Smooth muscle cell (in vitro differentiated cells): Measurements from ENCODE around the gene HOMER1. TPM values are rescaled to one million over a fixed set of nuclear protein-coding genes. Genes with fewer than 3 reads are reported as not detected.

Experiments
- DNase-seq: peaks from one replicate; lab custom pipeline; 2025; ENCODE audit not compliant: unreplicated experiment; lab: John Stamatoyannopoulos, UW
- H2AFZ ChIP-seq: fragments of 200-600 bp; sonication (generic); 2 replicates; pipeline ENCODE4 v1.6.0; 2016; ENCODE audit warnings: antibody characterized with exemption, low read depth, mild to moderate bottlenecking
- H3F3A ChIP-seq: fragments of 200-600 bp; sonication (generic); 2 replicates; pipeline ENCODE4 v1.6.0; 2017; ENCODE audit warnings: antibody characterized with exemption, low read depth
- H3K27ac ChIP-seq: fragments of 200-600 bp; sonication (generic); 2 replicates; pipeline ENCODE4 v1.5.1; 2016; ENCODE audit warnings: low read depth, mild to moderate bottlenecking
- H3K27me3 ChIP-seq: fragments of 200-600 bp; sonication (generic); 2 replicates; pipeline ENCODE4 v1.6.1; 2016; ENCODE audit warnings: low read depth, mild to moderate bottlenecking
- H3K36me3 ChIP-seq: fragments of 200-600 bp; sonication (generic); 2 replicates; pipeline ENCODE4 v1.5.1; 2016; ENCODE audit warnings: low read depth
- H3K4me1 ChIP-seq: fragments of 200-600 bp; sonication (generic); 2 replicates; pipeline ENCODE4 v1.5.1; 2016; ENCODE audit warnings: low read depth
- H3K4me2 ChIP-seq: fragments of 200-600 bp; sonication (generic); 2 replicates; pipeline ENCODE4 v1.6.0; 2016; ENCODE audit warnings: mild to moderate bottlenecking
- H3K4me3 ChIP-seq: fragments of 200-600 bp; sonication (generic); 2 replicates; pipeline ENCODE4 v1.5.1; 2016; ENCODE audit warnings: mild to moderate bottlenecking
- H3K79me2 ChIP-seq: fragments of 200-600 bp; sonication (generic); 2 replicates; pipeline ENCODE4 v1.6.0; 2016; ENCODE audit warnings: low read depth, mild to moderate bottlenecking
- H3K9ac ChIP-seq: fragments of 200-600 bp; sonication (generic); 2 replicates; pipeline ENCODE4 v1.6.0; 2016; ENCODE audit warnings: low read depth
- H3K9me3 ChIP-seq: fragments of 200-600 bp; sonication (generic); replicated peaks from 2 replicates; pipeline ENCODE4 v1.5.1; 2016; ENCODE audit warnings: low read depth
- H4K20me1 ChIP-seq: fragments of 200-600 bp; sonication (generic); 2 replicates; pipeline ENCODE4 v1.6.0; 2016; ENCODE audit warnings: low read depth
- WGBS: methylation state at CpG from one replicate; pipeline ENCODE4 v1.1.7; 2016; ENCODE audit warnings: low lambda C conversion rate; 5-methylcytosine and 5-hydroxymethylcytosine counted together
- polyA plus RNA-seq: library from polyadenylated mRNA; unstranded; fragments of >200 nt; fragmentation: Nextera tagmentation; extraction: Ambion mirVana; gene quantifications from 2 replicates; pipeline ENCODE4 v1.2.1, GENCODE V29; 2016
- total RNA-seq: library from RNA; depleted of rRNA; stranded (reverse); fragments of >200 nt; gene quantifications from 2 replicates; pipeline ENCODE4 v1.2.3, GENCODE V29; 2014
- TF ChIP-seq, protein P1 (sequence below): fragments of 200-600 bp; sonication (generic); IDR thresholded peaks from 2 replicates; pipeline ENCODE4 v1.5.1; 2017; ENCODE audit warnings: borderline replicate concordance, mild to moderate bottlenecking, antibody characterized with exemption; ENCODE audit not compliant: insufficient read depth, poor library complexity, severe bottlenecking

HOMER1 gene
- total and polyA plus RNA-seq, 2 experiments from 2014 or later: 4.4 to 14.9 TPM

GRCh38 chr5:79407591-79407990 lies 106.3 kb downstream of the HOMER1 start:
- H3K79me2 ChIP-seq: no peaks in the 10 kb centered on the region
- H3K36me3 ChIP-seq: peaks cover 21% of the 10 kb centered on the region
- no peak overlapping the region for H3K4me2 ChIP-seq
- 96% methylated on average over 1 of the region's 1 CpG for WGBS
- no peak overlapping the region for H2AFZ ChIP-seq
- peaks cover 22% of the 10 kb centered on the region for H3K9me3 ChIP-seq
- H3K4me1 ChIP-seq: no peaks in the 10 kb centered on the region
- no peaks in the 10 kb centered on the region for H3K27me3 ChIP-seq
- DNase-seq: no peak
- H3K4me3 ChIP-seq: no peak overlapping the region
- no peak overlapping the region for H3K27ac ChIP-seq
- H3F3A ChIP-seq: no peaks in the 10 kb centered on the region
- H3K9ac ChIP-seq: no peak overlapping the region
- TF ChIP-seq, protein P1, sequence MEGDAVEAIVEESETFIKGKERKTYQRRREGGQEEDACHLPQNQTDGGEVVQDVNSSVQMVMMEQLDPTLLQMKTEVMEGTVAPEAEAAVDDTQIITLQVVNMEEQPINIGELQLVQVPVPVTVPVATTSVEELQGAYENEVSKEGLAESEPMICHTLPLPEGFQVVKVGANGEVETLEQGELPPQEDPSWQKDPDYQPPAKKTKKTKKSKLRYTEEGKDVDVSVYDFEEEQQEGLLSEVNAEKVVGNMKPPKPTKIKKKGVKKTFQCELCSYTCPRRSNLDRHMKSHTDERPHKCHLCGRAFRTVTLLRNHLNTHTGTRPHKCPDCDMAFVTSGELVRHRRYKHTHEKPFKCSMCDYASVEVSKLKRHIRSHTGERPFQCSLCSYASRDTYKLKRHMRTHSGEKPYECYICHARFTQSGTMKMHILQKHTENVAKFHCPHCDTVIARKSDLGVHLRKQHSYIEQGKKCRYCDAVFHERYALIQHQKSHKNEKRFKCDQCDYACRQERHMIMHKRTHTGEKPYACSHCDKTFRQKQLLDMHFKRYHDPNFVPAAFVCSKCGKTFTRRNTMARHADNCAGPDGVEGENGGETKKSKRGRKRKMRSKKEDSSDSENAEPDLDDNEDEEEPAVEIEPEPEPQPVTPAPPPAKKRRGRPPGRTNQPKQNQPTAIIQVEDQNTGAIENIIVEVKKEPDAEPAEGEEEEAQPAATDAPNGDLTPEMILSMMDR: no peak
- H4K20me1 ChIP-seq: no peaks in the 10 kb centered on the region

DNA sequence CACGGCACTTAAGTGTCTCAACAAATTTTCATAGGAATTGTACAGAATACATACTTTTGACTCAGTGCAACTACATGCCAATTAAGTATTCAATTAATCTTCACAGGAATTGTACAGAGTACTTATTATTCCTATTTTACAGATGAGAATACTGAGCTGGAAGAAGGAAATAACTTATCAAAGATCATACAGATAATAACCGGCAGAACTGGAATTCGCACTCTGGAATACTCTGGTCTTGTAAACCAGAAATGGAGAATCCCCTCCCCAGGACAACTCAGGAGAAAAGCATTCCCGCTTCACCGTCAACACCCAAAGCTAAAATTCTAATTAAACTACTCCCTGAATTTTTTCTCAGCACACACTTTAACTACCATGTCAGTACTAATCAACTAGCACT lies 112.7 kb downstream of the HOMER1 start:
- no peaks in the 10 kb centered on the region for H3K27me3 ChIP-seq
- no peaks in the 10 kb centered on the region for H3K79me2 ChIP-seq
- no peaks in the 10 kb centered on the region for H3K4me1 ChIP-seq
- H3K36me3 ChIP-seq: peaks cover 4% of the 10 kb centered on the region
- no peaks in the 10 kb centered on the region for H3K9me3 ChIP-seq
- no peak overlapping the region for H3K4me3 ChIP-seq
- H3F3A ChIP-seq: no peaks in the 10 kb centered on the region
- no peak overlapping the region for H3K27ac ChIP-seq
- H3K9ac ChIP-seq: no peak overlapping the region
- 77% methylated on average over 5 of the region's 5 CpGs for WGBS
- TF ChIP-seq, protein P1: no peak
- no peak overlapping the region for H2AFZ ChIP-seq
- no peak overlapping the region for H3K4me2 ChIP-seq
- H4K20me1 ChIP-seq: no peaks in the 10 kb centered on the region
- no peak for DNase-seq

DNA sequence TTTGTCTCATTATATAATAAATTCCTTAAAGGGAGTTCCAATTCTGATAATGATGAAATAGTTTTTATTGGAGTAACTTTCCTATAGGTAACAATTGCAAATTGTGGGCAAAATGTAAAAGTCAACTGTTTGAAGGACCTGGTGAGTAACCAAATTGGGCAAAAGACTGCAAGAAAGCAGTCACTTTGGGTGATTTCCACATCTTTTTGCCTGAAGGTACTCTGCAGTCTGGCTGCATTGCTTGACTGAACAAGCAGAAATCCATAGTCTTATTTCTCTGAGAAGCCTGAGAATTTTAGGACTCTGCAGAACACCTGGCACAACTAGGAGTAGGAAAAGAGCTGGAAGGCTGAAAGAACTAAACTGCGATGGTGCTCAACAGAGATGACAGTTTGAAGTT lies 114.9 kb downstream of the HOMER1 start:
- no peak overlapping the region for H3K9ac ChIP-seq
- H3K27ac ChIP-seq: no peak overlapping the region
- H3K4me3 ChIP-seq: no peak overlapping the region
- H3K36me3 ChIP-seq: peaks cover 3% of the 10 kb centered on the region
- no peak overlapping the region for H2AFZ ChIP-seq
- no peak overlapping the region for H3K4me2 ChIP-seq
- H3K27me3 ChIP-seq: no peaks in the 10 kb centered on the region
- DNase-seq: no peak
- no peaks in the 10 kb centered on the region for H3F3A ChIP-seq
- TF ChIP-seq, protein P1: no peak
- 100% methylated on average over 1 of the region's 1 CpG for WGBS
- no peaks in the 10 kb centered on the region for H4K20me1 ChIP-seq
- H3K79me2 ChIP-seq: no peaks in the 10 kb centered on the region
- no peaks in the 10 kb centered on the region for H3K9me3 ChIP-seq
- no peaks in the 10 kb centered on the region for H3K4me1 ChIP-seq

- H4K20me1 ChIP-seq: no peaks in the 10 kb centered on the region
- H3K27ac ChIP-seq: no peak overlapping the region
- no peak overlapping the region for H2AFZ ChIP-seq
- H3K9ac ChIP-seq: no peak overlapping the region
- H3K4me1 ChIP-seq: no peaks in the 10 kb centered on the region
- H3K27me3 ChIP-seq: no peaks in the 10 kb centered on the region
- H3K4me3 ChIP-seq: no peak overlapping the region
- no peaks in the 10 kb centered on the region for H3K9me3 ChIP-seq
- WGBS: 89% methylated on average over 1 of the region's 1 CpG
- DNase-seq: no peak
- no peak overlapping the region for H3K4me2 ChIP-seq
- TF ChIP-seq, protein P1: no peak
- peaks cover 3% of the 10 kb centered on the region for H3K36me3 ChIP-seq
- no peaks in the 10 kb centered on the region for H3K79me2 ChIP-seq
- H3F3A ChIP-seq: no peaks in the 10 kb centered on the region
Measured at GRCh38 chr5:79397080-79397479, 116.9 kb downstream of the HOMER1 start.
